Endothelial cell (in vitro differentiated cells): ENCODE data around the gene RGS3. TPM values are rescaled to one million over a fixed set of nuclear protein-coding genes. Genes with fewer than 3 reads are reported as not detected.
"Not testable (repeated sequence)": the region's sequence is repeated elsewhere in the genome, so short reads cannot be mapped to it uniquely, and the experiment has no call there.

Experiments
- DNase-seq: peaks from one replicate; pipeline ENCODE4 v3.0.0; 2021; ENCODE audit warnings: low spot score
- H3K27ac Mint-ChIP-seq: one replicate; pipeline ENCODE4 v1.8.0; 2021; ENCODE audit warnings: mixed read lengths, inconsistent platforms; ENCODE audit not compliant: unreplicated experiment
- H3K27me3 Mint-ChIP-seq: one replicate; pipeline ENCODE4 v1.8.0; 2021; ENCODE audit warnings: mild to moderate bottlenecking, moderate library complexity, mixed read lengths, inconsistent platforms; ENCODE audit not compliant: unreplicated experiment
- H3K36me3 Mint-ChIP-seq: one replicate; pipeline ENCODE4 v1.8.0; 2021; ENCODE audit warnings: mild to moderate bottlenecking, low read depth, mixed read lengths, inconsistent platforms; ENCODE audit not compliant: unreplicated experiment
- H3K4me1 Mint-ChIP-seq: one replicate; pipeline ENCODE4 v1.8.0; 2021; ENCODE audit warnings: mild to moderate bottlenecking, mixed read lengths, inconsistent platforms; ENCODE audit not compliant: unreplicated experiment
- H3K4me3 Mint-ChIP-seq: one replicate; pipeline ENCODE4 v1.8.0; 2021; ENCODE audit warnings: mild to moderate bottlenecking, mixed read lengths, inconsistent platforms; ENCODE audit not compliant: unreplicated experiment
- H3K9me3 Mint-ChIP-seq: one replicate; pipeline ENCODE4 v1.8.0; 2021; ENCODE audit warnings: mixed read lengths, inconsistent platforms; ENCODE audit not compliant: unreplicated experiment
- total RNA-seq: library from RNA; stranded (reverse); fragmentation: NEBNext Ultra II Directional; extraction: Animal tissue kit (Norgen Biotek cat#: 25700); gene quantifications from one replicate; pipeline ENCODE4 v1.2.1, GENCODE V29; 2021; ENCODE audit not compliant: unreplicated experiment
- TF ChIP-seq, protein P1 (sequence below): fragments of 200-600 bp; sonication (generic); IDR thresholded peaks from one replicate; pipeline ENCODE4 v1.5.0; 2021; ENCODE audit warnings: antibody characterized with exemption; ENCODE audit not compliant: unreplicated experiment

Gene RGS3
- total RNA-seq, 1 donor from 2014 or later, result 474 TPM

DNA sequence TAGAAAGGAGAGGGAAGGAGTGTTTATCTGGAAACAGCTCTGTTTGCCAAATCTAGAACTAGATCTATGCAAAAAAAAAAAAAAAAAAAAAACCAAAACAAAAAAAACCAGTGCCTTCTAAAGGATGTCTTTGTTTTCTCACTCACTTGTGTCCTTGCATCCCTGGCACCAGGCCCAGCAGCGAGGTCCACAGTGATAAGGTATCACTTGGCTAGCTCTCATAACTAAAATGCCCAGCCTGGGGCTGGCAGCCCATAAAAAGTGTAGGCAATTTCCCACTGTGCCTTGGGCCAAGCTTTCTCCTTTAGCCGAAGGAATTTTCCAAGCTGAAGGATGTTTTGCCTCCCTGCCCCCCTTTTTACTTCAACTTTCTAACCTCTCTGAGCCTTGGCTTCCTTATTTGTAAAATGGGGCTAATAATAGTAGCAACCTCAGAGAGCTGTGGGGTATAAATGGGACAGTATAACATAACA, 20.8 kb downstream of the RGS3 start:
- Mint-ChIP-seq H3K4me1 (peaks cover 6% of the 10 kb centered on the region), H3K36me3 (peaks cover 2% of the 10 kb centered on the region), H3K9me3 (no peaks in the 10 kb centered on the region), H3K27me3 (peaks cover 9% of the 10 kb centered on the region), H3K27ac (no peak overlapping the region), H3K4me3 (no peak overlapping the region)
- TF ChIP-seq, protein P1, sequence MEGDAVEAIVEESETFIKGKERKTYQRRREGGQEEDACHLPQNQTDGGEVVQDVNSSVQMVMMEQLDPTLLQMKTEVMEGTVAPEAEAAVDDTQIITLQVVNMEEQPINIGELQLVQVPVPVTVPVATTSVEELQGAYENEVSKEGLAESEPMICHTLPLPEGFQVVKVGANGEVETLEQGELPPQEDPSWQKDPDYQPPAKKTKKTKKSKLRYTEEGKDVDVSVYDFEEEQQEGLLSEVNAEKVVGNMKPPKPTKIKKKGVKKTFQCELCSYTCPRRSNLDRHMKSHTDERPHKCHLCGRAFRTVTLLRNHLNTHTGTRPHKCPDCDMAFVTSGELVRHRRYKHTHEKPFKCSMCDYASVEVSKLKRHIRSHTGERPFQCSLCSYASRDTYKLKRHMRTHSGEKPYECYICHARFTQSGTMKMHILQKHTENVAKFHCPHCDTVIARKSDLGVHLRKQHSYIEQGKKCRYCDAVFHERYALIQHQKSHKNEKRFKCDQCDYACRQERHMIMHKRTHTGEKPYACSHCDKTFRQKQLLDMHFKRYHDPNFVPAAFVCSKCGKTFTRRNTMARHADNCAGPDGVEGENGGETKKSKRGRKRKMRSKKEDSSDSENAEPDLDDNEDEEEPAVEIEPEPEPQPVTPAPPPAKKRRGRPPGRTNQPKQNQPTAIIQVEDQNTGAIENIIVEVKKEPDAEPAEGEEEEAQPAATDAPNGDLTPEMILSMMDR, result no peak
- DNase-seq, result no peak

- peaks cover 2% of the 10 kb centered on the region for H3K4me1 Mint-ChIP-seq
- H3K36me3 Mint-ChIP-seq, result peaks cover 2% of the 10 kb centered on the region
- no peak for DNase-seq
- H3K27me3 Mint-ChIP-seq, result peaks cover 8% of the 10 kb centered on the region
- H3K9me3 Mint-ChIP-seq, result no peaks in the 10 kb centered on the region
- H3K4me3 Mint-ChIP-seq, result no peak overlapping the region
- H3K27ac Mint-ChIP-seq, result no peak overlapping the region
- TF ChIP-seq, protein P1, result no peak
Observed at GRCh38 chr9:113485761-113486115, 22.2 kb downstream of the RGS3 start.

GRCh38 chr9:113486327-113486726, 22.8 kb downstream of the RGS3 start:
- H3K4me3 Mint-ChIP-seq, result no peak overlapping the region
- no peaks in the 10 kb centered on the region for H3K9me3 Mint-ChIP-seq
- TF ChIP-seq, protein P1, result no peak
- peaks cover 2% of the 10 kb centered on the region for H3K4me1 Mint-ChIP-seq
- DNase-seq, result no peak
- H3K36me3 Mint-ChIP-seq, result peaks cover 2% of the 10 kb centered on the region
- peaks cover 6% of the 10 kb centered on the region for H3K27me3 Mint-ChIP-seq
- no peak overlapping the region for H3K27ac Mint-ChIP-seq

DNA sequence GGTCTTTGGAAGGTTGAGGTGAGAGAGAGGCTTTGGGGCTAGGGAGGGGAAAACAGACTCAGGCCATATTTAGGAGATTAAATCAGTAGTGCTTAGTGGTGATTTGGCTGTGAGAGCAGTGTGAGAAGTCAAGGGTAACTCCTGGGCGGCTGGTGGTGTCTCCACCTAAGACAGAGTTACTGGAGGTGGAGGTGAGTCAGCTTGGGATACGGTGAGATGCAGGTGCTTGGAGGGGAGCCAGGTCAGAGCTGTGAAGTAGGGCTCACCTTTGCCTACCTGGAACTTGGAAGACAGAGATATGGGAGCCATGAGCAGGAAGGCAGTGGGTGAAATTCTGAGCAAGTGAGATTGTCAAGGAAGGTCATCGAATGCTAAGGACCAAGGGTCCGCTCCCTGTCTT, 24.5 kb downstream of the RGS3 start:
- no peaks in the 10 kb centered on the region for H3K9me3 Mint-ChIP-seq
- TF ChIP-seq, protein P1, result no peak
- peaks cover 2% of the 10 kb centered on the region for H3K36me3 Mint-ChIP-seq
- peaks cover 6% of the 10 kb centered on the region for H3K27me3 Mint-ChIP-seq
- no peak overlapping the region for H3K4me3 Mint-ChIP-seq
- DNase-seq, result no peak
- peaks cover 10% of the 10 kb centered on the region for H3K4me1 Mint-ChIP-seq
- H3K27ac Mint-ChIP-seq, result no peak overlapping the region

DNA sequence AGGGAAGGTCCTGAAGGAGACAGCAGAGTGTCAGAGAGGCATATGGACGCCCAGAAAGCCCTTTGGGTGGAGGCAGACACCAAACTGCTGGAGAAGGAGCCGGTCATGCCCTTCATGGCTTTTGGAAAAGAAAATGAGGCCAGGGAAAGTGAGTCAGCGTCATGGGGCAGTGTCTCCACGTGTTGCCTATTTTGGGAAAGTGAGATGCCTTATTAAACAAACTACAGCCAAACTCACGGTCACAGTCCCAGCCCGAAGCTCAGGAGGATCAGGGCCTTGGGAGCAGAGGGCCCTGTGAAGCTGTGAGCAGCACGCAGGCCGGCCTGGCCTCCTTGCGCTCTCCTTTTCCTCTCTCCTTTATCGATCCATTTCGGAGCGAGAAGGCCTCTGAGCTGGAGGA, 25.0 kb downstream of the RGS3 start:
- peaks cover 2% of the 10 kb centered on the region for H3K36me3 Mint-ChIP-seq
- H3K4me1 Mint-ChIP-seq, result peaks cover 12% of the 10 kb centered on the region
- DNase-seq, result no peak
- TF ChIP-seq, protein P1, result no peak
- H3K9me3 Mint-ChIP-seq, result no peaks in the 10 kb centered on the region
- H3K27me3 Mint-ChIP-seq, result peaks cover 6% of the 10 kb centered on the region
- no peak overlapping the region for H3K4me3 Mint-ChIP-seq
- no peak overlapping the region for H3K27ac Mint-ChIP-seq

GRCh38 chr9:113491147-113491546, 27.6 kb downstream of the RGS3 start:
- H3K4me1 Mint-ChIP-seq, result peaks cover 12% of the 10 kb centered on the region
- H3K27ac Mint-ChIP-seq, H3K9me3 Mint-ChIP-seq, DNase-seq, H3K36me3 Mint-ChIP-seq, H3K27me3 Mint-ChIP-seq, H3K4me3 Mint-ChIP-seq: not testable (repeated sequence)
